ENCODE results near the gene KRTAP10-10.
"Not testable (repeated sequence)": the region's sequence is repeated elsewhere in the genome, so short reads cannot be mapped to it uniquely, and the experiment has no call there.

KRTAP10-10 gene

DNA sequence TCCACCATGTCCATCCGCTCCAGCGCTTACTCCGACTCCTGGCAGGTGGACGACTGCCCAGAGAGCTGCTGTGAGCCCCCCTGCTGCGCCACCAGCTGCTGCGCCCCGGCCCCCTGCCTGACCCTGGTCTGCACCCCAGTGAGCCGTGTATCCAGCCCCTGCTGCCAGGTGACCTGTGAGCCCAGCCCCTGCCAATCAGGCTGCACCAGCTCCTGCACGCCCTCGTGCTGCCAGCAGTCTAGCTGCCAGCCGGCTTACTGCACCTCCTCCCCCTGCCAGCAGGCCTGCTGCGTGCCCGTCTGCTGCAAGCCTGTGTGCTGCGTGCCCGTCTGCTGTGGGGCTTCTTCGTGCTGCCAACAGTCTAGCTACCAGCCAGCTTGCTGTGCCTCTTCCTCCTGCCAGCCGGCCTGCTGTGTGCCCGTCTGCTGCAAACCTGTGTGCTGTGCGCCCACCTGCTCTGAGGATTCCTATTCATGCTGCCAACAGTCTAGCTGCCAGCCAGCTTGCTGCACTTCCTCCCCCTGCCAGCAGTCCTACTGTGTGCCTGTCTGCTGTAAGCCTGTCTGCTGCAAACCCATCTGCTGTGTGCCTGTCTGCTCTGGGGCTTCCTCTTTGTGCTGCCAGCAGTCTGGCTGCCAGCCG lies 9.9 kb upstream of the KRTAP10-10 start:
- not testable (repeated sequence) for DNase-seq

DNA sequence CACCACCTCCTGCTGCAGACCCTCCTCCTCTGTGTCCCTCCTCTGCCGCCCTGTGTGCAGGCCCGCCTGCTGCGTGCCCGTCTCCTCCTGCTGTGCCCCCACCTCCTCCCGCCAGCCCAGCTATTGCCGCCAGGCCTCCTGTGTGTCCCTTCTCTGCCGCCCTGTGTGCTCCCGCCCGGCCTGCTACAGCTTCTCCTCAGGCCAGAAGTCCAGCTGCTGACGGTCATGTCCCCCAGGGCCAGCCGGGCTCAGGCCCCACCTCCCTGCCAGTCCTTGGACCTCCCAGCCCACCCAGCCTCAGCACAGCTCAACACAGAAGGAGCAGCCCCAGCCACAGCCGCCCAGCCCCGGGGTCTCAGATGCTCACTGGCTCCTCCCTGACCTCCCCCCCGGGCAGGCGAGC lies 9.3 kb upstream of the KRTAP10-10 start:
- not testable (repeated sequence) for DNase-seq

DNA sequence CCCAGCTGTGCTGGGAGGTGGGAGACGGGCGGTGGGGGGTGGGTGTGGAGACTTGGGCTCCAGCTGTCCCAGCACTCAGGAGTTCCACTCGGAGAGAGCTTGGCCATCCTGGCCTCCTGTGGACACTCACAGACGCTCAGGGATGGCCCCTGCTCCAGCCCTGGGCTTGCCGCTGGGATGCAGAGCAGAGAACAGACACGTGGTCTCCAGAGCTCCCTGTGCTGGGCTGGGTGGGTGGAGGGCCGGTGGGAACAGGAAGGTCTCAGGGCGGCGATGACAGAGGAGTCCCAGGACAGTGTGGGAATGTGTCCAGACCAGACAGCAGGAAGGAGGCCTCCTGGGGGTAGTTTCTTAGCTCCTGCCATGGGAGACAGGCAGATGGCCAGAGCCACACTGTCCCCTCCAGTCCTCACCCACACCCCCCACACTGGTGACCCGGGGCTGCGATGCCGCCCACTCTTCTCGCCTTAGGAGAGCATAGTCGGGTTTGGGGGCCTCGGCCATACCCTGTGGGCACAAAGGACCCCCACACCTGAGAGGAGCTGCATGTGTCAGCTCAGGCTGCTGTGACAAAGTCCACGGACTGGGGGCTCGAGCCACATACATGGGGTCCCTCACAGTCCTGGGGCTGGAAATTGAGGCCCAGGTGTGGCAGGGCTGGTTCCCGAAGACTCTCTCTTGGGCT lies 8.3 kb upstream of the KRTAP10-10 start:
- DNase-seq, result no peak

DNA sequence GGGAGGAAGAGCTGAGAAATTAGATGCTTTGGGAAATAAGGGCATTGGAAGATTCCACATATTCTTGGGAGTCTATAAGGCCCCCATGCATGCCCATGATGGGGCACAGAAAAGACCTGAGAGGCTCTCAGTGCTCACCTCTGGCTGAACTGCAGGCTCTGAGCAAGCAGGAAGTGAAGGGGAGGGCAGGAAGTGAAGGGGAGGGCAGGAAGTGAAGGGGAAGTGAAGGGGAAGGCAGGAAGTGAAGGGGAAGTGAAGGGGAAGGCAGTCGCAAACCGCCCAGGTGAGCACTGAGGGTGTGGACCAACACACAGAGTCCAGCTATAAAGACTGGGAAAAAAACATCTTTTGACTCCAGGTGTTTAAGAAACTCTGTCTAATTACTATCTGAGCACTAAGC lies 6.7 kb upstream of the KRTAP10-10 start:
- no peak for DNase-seq

DNA sequence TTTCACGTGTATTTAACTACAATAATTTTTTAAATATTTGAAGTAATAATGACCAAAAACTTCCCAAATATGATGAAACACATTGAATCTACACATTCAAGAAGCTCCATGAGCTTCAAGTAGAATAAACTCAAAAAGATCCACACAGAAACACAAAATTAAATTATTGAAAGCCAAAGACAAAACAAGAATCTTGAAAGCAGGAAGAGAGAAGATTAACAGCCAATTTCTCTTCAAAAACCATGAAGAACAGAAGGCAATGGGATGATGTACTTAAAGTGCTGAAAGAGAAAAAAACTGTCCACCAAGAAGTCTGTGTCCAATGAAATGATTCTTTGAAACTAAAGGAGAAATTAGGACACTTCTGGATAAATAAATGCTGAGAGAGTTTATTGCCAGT lies 5.1 kb upstream of the KRTAP10-10 start:
- DNase-seq, result no peak

DNA sequence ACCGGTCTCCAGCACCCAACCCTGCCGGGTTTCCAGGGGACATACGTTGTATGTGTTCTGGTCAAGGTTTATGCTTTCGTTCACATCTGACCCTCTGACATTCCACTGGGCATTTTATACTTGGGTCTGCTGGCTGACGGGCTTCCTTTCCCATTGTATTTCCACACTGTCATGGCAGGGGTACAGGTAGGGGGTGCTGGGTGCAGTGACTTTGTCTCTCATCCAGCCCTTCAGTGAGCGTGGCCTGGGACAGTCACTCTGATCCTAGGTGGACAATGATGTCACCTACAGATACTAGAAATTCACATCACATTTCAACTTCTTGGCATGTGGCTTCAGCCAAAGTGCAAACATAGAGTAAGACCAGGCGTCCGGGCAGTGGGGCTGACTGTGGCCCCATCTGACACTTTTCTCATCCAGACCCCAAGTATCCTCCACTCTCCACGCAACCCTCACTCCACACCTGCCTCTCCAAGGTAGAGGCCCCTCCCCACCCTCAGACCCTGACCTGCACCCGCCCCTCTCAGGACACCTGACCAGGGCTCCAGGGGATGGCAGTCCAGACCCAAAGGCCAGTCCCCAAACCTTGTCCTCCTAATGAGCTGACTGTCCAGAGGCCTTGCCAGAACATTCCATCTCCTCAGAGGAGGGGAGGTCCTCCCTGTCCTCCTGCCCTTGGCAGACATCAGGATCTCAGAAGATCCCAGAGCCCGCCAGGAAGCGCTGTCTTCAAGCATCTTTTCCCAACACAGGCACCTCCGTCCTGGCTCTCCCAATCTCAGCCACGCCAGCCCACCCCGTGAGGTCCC lies 743 bp upstream of the KRTAP10-10 start:
- no peak for DNase-seq

DNA sequence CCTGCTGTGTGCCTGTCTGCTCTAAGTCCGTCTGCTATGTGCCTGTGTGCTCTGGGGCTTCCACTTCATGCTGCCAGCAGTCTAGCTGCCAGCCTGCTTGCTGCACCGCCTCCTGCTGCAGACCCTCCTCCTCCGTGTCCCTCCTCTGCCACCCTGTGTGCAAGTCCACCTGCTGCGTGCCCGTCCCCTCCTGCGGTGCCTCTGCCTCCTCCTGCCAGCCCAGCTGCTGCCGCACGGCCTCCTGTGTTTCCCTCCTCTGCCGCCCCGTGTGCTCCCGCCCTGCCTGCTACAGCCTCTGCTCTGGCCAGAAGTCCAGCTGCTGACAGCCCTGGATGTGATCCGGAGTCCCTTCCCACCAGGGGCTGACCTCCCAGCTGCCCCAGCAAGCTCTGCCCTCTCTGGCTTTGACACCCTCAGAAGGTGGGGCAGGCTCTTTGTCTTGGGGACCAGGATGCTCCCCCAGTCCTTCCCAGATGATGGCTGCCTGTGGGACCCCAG lies 744 bp downstream of the KRTAP10-10 start:
- not testable (repeated sequence) for DNase-seq

DNA sequence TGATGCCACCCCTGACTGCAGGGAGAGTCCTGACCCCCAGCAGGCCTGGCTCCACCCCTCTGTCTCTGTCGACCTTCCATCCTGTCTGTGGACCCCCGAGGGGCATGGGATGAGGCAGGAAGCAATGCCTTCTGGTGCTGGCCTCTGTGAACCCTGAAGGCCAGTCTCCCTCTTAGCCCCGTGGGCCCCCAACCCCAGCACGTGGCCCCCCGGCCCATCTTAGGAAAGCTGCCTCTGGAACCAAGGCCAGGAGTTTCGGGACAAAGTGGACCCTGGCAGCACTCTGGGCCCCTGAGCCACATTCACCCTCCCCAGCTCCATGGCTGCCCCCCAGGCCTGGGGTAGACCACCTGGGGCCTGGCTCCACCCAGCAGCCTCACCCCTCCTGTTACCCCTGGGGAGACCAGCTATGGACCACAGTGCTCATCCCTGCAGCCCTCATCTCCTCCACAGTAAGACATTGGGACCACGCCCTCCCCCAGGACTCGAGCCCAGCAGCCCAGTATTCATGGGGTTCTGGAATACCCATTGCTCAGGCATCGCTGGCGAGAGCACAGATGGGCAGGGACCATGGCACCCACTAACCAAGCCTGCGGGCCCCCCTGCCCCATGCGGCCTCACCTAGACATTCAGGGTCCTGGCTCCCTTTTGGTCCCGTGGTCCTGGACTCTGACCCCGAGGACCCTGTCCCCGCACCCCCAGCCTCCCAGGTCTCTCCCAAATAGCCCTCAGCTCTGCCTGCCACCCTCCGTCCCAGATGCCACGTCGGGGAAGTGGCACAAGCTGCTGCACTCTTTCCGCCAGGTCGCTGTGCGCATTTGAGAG lies 1.6 kb downstream of the KRTAP10-10 start:
- DNase-seq, result not testable (repeated sequence)

DNA sequence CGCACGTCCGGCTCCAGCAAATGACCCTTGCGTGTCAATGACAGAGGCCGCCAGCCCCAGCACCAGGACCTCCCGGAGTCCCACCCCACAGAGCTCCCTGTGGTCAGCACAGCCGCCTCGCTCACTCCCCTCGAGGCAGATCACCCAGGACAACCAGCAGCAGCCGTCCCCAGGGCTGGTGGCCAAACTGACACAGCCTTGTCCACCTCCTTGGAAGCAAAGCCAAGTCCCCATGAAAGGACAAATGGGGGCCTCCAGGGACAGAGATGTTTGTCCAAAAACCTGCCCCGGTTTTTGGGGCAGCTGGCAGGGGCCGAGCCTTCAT lies 2.1 kb downstream of the KRTAP10-10 start:
- DNase-seq, result no peak

DNA sequence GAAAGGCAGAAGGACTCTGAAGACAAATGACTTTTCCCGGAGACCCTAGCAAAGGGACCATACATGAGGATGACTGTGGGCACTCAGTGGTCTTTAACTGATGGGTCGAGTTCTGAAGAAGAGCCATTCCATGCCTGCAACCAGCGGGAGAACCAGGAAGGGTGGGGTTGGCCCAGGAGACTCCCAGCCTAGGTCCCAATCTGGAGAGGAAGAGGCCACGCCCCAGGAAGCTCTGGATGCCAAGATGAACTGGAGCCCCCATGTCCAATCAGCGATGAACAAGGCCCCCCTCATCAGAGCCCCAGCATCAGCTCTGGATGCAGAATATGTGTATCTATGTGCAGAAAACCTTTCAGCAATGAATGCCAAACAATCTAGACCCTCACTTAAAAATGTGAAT lies 3.6 kb downstream of the KRTAP10-10 start:
- no peak for DNase-seq

DNA sequence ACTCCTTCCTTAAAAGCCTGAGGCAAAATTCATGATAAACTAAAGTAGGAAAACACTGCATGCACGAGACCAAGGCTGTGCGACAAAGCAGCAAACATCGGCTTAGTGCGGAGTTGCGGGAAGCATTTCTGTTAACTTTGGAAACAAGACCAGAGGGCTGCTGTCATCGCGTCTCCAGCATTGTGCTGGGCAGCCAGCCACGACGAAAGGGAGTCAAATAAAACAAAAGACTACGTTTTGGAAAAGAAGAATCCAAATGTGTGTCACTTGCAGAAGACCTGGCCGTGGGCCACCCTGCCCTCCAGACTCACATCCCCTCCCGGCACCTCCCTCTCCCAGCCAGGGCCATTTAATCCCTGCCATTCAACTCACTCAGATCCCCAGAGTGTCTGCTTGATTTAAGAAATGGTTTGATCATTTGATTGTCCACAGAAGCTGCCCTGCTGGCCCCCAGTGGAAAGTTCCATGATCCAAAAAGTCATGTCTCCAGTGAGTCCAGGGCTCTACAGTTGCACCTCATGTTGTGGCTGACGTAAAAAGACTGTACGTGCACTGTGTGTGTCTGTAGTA lies 6.7 kb downstream of the KRTAP10-10 start:
- no peak for DNase-seq

DNA sequence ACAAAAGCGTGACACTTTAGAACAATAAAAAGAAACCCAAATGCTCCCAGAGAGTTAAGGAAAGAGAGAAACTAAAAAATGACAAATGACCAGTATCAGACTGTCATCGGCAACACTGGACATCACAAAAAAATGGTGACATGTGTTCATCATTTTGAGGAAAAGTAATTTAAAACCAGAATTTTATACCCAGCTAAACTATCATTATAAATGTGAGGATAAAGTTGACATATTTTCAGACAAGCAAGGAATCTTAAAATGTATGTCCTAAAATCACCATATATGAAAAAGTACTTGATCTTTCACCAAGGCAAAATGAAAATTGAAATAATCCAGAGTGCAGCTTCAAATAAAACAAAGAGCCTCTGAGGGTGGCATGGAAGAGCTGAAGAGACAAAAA lies 7.7 kb downstream of the KRTAP10-10 start:
- DNase-seq, result no peak

DNA sequence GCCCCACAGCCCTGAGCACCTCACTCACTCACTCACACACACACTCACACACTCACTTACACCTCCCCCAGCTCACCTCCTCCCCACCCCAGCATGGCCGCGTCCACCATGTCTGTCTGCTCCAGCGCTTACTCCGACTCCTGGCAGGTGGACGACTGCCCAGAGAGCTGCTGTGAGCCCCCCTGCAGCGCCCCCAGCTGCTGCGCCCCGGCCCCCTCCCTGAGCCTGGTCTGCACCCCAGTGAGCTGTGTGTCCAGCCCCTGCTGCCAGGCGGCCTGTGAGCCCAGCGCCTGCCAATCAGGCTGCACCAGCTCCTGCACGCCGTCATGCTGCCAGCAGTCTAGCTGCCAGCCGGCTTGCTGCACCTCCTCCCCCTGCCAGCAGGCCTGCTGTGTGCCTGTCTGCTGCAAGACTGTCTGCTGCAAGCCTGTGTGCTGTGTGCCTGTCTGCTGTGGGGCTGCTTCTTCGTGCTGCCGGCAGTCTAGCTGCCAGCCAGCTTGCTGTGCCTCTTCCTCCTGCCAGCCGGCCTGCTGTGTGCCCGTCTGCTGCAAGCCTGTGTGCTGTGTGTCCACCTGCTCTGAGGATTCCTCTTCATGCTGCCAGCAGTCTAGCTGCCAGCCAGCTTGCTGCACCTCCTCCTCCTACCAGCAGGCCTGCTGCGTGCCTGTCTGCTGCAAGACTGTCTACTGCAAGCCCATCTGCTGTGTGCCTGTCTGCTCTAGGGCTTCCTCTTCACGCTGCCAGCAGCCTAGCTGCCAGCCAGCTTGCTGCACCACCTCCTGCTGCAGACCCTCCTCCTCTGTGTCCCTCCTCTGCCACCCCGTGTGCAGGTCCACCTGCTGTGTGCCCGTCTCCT lies 9.4 kb downstream of the KRTAP10-10 start, which contains the start of gene KRTAP10-11:
Gene KRTAP10-11, plus strand, starts transcription at position 49 of the 856 bp plus-strand sequence. Its CDS starts 45 bp downstream, at position 94.
- DNase-seq, result not testable (repeated sequence)

DNA sequence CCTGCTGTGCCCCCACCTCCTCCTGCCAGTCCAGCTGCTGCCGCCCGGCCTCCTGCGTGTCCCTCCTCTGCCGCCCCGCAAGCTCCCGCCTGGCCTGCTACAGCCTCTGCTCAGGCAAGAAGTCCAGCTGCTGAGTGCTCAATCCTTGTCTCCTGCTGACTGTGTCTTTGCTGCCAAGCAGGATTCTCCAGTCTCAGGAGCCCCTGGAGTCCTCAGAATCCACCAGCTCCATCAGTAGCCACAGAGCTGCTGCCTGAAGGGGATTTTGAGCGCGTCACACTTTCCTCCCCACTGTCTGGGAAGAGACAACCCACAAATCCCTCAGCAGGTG lies 10.0 kb downstream of the KRTAP10-10 start:
- no peak for DNase-seq

DNA sequence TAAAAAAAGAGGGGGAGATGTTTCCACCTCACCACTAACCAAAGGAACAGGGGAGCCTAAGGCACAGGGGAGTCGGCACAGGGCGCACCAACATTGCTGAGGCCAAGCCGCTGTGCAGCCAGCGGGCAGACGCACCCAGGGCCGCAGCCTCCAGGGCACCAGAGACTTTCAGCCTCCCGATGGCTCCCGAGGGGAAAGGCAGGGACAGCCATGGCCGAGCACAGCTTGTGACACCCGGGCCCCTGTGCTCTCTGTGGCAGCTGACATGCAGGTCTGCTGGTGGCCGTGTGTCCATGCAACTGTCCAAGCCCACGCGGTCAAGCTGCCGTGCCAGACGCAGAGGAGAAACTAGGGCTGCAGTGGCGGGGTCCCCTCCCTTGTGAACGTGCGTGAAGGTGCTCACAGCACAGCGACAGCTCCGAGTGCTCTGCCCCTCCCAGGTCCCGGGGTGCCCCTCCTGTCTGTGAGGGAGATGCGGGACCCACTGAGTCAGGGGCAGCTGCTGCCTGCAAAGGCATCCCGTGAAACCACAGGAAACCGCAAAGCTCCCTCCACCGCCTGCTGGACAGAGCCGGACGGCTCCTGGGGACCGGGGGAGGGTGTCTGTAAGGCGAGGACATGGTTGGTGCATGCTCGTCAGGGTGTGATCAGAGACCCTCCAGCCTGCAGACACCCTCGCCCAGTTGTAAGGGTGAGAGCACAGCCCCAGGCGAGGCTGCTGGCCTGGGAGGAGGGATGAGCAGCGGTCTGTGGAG lies 11.6 kb downstream of the KRTAP10-10 start:
- DNase-seq, result no peak

DNA sequence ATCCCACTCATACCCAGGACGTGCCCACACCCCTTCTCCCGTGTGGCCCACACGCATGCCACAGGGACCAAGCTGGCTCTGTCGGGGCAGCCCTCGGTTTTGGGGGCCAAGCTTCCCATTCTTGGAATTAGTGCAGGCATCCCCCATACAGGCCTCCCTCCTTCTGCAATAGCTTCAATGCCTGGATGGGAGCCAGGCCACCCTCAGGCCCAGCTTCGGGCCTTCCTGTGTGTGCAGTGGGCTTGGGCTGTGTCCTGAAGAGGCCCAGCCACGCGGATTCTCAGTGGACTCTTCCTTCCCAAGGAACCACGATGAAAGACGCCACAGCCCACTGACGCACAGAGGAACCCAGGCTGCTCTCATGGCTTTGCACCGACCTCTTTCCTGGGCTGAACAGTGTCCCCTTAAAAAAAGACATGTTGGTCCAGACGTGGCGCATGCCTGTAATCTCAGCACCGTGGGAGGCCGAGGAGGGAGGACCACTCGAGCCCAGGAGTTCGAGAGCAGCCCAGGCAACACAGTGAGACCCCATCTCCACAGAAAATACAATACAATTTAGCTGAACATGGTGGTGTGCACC lies 12.5 kb downstream of the KRTAP10-10 start:
- DNase-seq, result no peak

DNA sequence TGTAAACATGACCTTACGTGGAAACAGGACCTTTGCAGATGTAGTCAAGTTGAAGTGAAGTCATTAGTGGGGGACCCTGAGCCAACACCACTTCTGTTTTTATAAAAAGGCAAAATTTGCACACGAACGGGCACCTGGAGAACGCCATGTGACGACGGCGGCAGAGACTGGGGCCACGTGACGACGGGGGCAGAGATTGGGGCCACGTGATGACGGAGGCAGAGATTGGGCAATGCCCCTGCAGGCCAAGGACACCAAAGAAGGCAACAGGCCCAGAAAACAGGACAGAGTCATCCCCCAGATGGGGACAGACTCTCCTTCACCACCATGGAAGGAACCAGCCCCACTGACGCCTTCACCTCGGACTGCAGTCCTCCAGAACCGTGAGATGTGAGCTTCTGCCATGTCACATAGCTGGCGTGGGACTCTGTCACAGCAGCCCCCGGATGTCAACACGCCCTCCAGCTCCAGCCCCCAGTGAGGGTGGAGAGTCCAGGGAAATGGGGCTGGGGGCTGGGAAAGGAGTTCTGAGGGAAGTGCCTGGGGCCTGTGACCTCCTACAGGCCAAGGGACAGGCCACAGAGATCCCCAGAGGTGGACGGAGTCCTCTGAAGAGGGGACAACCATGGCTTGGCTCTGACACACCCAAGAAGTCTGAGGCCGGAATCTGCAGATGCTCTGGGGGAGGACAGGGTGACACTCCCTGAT lies 13.3 kb downstream of the KRTAP10-10 start:
- no peak for DNase-seq

DNA sequence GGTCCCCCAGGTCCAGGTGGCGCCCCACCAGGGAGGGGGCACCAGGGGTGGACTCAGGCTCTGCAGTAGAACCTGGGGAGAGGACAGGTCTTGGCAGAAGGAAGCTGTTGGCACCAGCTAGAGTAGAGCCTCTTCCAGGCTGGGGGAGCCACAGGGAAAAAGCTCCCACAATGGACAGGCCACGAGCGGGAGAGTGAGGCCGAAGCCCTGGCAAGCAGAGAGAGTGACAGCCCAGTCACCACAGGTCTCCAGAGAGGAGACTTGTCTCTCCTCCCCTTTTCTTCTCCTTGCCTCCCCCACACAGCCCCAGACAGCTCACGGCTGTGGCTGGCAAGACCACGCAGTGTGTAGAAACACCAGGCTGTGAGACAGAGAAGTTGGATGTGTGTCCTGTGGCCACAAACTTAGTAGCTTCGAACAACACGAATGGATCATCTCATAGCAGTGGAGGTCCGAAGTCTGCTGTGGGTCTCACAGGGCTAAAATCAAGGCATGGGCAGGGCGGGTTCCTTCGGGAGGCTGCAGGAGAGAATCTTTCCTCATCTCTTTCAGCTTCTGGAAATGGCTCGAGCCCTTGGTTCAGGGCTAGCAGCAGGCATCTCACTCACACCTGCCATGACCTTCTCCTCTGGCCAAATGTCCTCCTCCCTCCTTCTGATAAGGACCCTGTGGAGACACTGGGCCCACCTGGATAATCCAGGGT lies 14.0 kb downstream of the KRTAP10-10 start:
- DNase-seq, result no peak

DNA sequence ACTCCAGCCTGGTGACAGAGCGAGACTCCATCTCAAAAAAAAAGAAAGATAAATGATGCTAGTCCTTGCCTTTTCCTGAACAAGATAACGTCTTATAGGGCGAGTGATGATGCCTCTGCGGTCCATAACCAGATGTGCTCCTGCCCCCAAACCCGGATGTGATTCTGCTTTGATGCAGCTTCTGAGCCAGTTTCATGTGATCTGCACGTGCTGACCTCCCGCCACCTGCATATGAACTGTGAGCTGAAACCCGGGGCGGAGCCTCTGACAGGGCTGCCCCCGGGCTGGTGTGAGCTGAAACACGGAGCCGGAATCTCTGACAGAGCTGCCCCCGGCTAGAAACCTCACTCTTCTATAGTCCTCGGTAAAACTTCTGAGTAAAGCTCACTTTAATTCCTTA lies 16.0 kb downstream of the KRTAP10-10 start:
- no peak for DNase-seq

Measured in NCI-H2029 (cell line).